ENCODE results near the gene SDHAF2.

Gene SDHAF2

DNA sequence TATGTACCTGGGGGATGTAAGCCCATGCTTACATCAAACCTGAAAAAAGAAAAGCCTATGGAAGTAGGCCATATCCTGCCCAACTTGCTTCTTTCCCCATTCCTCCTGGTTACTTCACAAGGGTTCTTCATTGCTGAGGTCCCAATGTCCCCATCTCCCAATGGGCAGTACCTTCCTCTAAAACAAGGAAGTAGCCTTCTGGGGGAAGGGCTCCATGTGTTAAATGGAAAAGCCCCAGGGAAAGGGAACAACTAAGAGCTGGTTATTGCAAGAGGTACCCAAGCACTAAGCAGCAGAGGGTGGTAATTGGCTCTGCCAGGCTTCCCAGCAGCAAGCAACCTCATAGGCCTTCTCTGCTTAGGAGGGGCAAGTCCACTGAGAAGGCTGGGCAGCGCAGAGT is 26.3 kb upstream of the SDHAF2 start:
- no peak for ATAC-seq
- TF ChIP-seq GLIS3 (CRISPR knock-in tag; IDR thresholded peaks at IDR 0.05) (no peak), ISL1 (CRISPR knock-in tag; IDR thresholded peaks at IDR 0.05) (no peak), ZC3H10 (CRISPR knock-in tag; IDR thresholded peaks at IDR 0.05) (no peak), OSR1 (CRISPR knock-in tag; IDR thresholded peaks at IDR 0.05) (no peak), ZNF8 (CRISPR knock-in tag; IDR thresholded peaks at IDR 0.05) (no peak), RARB (CRISPR knock-in tag; IDR thresholded peaks at IDR 0.05) (no peak), ZFP30 (CRISPR knock-in tag; IDR thresholded peaks at IDR 0.05) (no peak), PPARA (CRISPR knock-in tag; IDR thresholded peaks at IDR 0.05; ENCODE audit: borderline replicate concordance) (no peak), CSDC2 (CRISPR knock-in tag; IDR thresholded peaks at IDR 0.05) (no peak)
- TF ChIP-seq, protein P1, sequence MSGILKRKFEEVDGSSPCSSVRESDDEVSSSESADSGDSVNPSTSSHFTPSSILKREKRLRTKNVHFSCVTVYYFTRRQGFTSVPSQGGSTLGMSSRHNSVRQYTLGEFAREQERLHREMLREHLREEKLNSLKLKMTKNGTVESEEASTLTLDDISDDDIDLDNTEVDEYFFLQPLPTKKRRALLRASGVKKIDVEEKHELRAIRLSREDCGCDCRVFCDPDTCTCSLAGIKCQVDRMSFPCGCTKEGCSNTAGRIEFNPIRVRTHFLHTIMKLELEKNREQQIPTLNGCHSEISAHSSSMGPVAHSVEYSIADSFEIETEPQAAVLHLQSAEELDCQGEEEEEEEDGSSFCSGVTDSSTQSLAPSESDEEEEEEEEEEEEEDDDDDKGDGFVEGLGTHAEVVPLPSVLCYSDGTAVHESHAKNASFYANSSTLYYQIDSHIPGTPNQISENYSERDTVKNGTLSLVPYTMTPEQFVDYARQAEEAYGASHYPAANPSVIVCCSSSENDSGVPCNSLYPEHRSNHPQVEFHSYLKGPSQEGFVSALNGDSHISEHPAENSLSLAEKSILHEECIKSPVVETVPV (CRISPR knock-in tag; IDR thresholded peaks at IDR 0.05), result no peak
- TF ChIP-seq, protein P2, sequence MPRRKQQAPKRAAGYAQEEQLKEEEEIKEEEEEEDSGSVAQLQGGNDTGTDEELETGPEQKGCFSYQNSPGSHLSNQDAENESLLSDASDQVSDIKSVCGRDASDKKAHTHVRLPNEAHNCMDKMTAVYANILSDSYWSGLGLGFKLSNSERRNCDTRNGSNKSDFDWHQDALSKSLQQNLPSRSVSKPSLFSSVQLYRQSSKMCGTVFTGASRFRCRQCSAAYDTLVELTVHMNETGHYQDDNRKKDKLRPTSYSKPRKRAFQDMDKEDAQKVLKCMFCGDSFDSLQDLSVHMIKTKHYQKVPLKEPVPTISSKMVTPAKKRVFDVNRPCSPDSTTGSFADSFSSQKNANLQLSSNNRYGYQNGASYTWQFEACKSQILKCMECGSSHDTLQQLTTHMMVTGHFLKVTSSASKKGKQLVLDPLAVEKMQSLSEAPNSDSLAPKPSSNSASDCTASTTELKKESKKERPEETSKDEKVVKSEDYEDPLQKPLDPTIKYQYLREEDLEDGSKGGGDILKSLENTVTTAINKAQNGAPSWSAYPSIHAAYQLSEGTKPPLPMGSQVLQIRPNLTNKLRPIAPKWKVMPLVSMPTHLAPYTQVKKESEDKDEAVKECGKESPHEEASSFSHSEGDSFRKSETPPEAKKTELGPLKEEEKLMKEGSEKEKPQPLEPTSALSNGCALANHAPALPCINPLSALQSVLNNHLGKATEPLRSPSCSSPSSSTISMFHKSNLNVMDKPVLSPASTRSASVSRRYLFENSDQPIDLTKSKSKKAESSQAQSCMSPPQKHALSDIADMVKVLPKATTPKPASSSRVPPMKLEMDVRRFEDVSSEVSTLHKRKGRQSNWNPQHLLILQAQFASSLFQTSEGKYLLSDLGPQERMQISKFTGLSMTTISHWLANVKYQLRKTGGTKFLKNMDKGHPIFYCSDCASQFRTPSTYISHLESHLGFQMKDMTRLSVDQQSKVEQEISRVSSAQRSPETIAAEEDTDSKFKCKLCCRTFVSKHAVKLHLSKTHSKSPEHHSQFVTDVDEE (CRISPR knock-in tag; IDR thresholded peaks at IDR 0.05), result no peak

DNA sequence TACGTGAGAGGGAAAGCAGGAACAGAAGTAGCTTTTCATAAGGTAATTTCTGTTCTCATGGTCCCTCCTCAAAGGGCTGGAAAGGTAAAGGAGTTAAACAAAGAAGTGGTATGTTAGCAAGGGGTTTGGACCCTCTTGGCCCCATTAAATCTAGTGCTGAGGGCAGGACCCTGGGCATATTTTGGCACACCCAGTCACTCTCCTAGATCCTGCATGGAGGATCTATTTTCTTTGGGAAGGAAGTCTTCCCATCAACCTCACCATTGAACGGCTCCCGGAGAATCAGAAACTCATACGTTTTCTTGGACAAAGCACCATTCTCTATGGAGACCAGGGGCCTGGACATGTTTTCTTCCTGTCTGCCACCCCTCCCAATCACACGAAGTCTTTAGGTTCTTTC is 25.8 kb upstream of the SDHAF2 start:
- no peak for ATAC-seq
- TF ChIP-seq ZNF8 (CRISPR knock-in tag; IDR thresholded peaks at IDR 0.05) (no peak), PPARA (CRISPR knock-in tag; IDR thresholded peaks at IDR 0.05; ENCODE audit: borderline replicate concordance) (no peak), ARNTL (CRISPR knock-in tag; IDR thresholded peaks at IDR 0.05; ENCODE audit: borderline replicate concordance, low read depth) (no peak), BACH2 (CRISPR knock-in tag; IDR thresholded peaks at IDR 0.05; ENCODE audit: borderline replicate concordance) (no peak), ZFP3 (CRISPR knock-in tag; IDR thresholded peaks at IDR 0.05) (no peak), ZNF565 (CRISPR knock-in tag; conservative IDR thresholded peaks at IDR 0.05; ENCODE audit: low read depth) (no peak), ZC3H10 (CRISPR knock-in tag; IDR thresholded peaks at IDR 0.05) (no peak)
- TF ChIP-seq, protein P3, sequence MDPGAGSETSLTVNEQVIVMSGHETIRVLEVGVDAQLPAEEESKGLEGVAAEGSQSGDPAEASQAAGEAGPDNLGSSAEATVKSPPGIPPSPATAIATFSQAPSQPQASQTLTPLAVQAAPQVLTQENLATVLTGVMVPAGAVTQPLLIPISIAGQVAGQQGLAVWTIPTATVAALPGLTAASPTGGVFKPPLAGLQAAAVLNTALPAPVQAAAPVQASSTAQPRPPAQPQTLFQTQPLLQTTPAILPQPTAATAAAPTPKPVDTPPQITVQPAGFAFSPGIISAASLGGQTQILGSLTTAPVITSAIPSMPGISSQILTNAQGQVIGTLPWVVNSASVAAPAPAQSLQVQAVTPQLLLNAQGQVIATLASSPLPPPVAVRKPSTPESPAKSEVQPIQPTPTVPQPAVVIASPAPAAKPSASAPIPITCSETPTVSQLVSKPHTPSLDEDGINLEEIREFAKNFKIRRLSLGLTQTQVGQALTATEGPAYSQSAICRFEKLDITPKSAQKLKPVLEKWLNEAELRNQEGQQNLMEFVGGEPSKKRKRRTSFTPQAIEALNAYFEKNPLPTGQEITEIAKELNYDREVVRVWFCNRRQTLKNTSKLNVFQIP (CRISPR knock-in tag; IDR thresholded peaks at IDR 0.05; ENCODE audit: borderline replicate concordance, low read depth), result no peak
- TF ChIP-seq, protein P4, sequence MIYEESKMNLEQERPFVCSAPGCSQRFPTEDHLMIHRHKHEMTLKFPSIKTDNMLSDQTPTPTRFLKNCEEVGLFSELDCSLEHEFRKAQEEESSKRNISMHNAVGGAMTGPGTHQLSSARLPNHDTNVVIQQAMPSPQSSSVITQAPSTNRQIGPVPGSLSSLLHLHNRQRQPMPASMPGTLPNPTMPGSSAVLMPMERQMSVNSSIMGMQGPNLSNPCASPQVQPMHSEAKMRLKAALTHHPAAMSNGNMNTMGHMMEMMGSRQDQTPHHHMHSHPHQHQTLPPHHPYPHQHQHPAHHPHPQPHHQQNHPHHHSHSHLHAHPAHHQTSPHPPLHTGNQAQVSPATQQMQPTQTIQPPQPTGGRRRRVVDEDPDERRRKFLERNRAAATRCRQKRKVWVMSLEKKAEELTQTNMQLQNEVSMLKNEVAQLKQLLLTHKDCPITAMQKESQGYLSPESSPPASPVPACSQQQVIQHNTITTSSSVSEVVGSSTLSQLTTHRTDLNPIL (CRISPR knock-in tag; IDR thresholded peaks at IDR 0.05; ENCODE audit: low read depth), result no peak

DNA sequence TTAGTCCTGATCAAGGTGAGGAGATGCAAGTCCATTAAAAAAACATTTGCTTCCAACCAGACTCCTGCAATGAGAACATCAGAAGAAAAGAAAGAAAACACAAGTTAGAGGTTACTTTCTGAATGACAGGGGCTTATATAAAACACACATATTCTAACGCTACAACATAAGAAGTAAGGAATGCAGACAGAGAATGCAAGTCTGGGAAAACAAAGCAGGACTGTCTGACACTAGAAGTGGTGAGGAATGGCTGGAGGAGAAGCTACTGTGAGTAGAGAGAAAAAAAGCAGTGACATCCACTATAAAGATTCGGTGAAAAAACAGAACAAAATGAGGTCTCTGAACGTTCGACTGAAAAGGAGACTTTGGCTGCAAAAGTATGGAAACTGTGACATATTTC is 25.3 kb upstream of the SDHAF2 start:
- ATAC-seq, result no peak
- no peak for TF ChIP-seq RARB (CRISPR knock-in tag; IDR thresholded peaks at IDR 0.05)
- TF ChIP-seq ZNF565 (CRISPR knock-in tag; conservative IDR thresholded peaks at IDR 0.05; ENCODE audit: low read depth), result no peak
- no peak for TF ChIP-seq GLIS3 (CRISPR knock-in tag; IDR thresholded peaks at IDR 0.05)
- no peak for TF ChIP-seq ZC3H10 (CRISPR knock-in tag; IDR thresholded peaks at IDR 0.05)
- TF ChIP-seq ARNTL (CRISPR knock-in tag; IDR thresholded peaks at IDR 0.05; ENCODE audit: borderline replicate concordance, low read depth), result no peak
- TF ChIP-seq, protein P4 (CRISPR knock-in tag; IDR thresholded peaks at IDR 0.05; ENCODE audit: low read depth), result no peak
- no peak for TF ChIP-seq OSR1 (CRISPR knock-in tag; IDR thresholded peaks at IDR 0.05)
- no peak for TF ChIP-seq ZNF70 (CRISPR knock-in tag; IDR thresholded peaks at IDR 0.05)
- no peak for TF ChIP-seq CSDC2 (CRISPR knock-in tag; IDR thresholded peaks at IDR 0.05)
- TF ChIP-seq ZFP3 (CRISPR knock-in tag; IDR thresholded peaks at IDR 0.05), result no peak
- TF ChIP-seq, protein P2 (CRISPR knock-in tag; IDR thresholded peaks at IDR 0.05), result no peak
- TF ChIP-seq SNAI2 (CRISPR knock-in tag; IDR thresholded peaks at IDR 0.05), result no peak
- TF ChIP-seq ESRRG (CRISPR knock-in tag; IDR thresholded peaks at IDR 0.05), result no peak
- TF ChIP-seq, protein P3 (CRISPR knock-in tag; IDR thresholded peaks at IDR 0.05; ENCODE audit: borderline replicate concordance, low read depth), result no peak
- TF ChIP-seq, protein P1 (CRISPR knock-in tag; IDR thresholded peaks at IDR 0.05), result no peak

Measured in SK-N-SH treated with all-trans-retinoic acid at 6 μM for 48 hours (cell line).